Astrocyte (in vitro differentiated cells and primary cell): ENCODE data around the gene GABRA5. TPM values are rescaled to one million over a fixed set of nuclear protein-coding genes. Genes with fewer than 3 reads are reported as not detected.

ENCODE experiments used
- DNase-seq: peaks from one replicate; pipeline ENCODE4 v3.0.0-alpha.2; 2010; ENCODE audit warnings: low read depth
- FAIRE-seq: peaks from 2 replicates; lab custom pipeline; 2011; peaks lifted over from hg19 to GRCh38; lab: Jason Lieb, UNC
- H2AFZ ChIP-seq: 2 replicates; pipeline ENCODE4 v1.6.0; 2012; ENCODE audit warnings: low read depth, low read length, inconsistent platforms
- H3K27ac ChIP-seq: 2 replicates; pipeline ENCODE4 v1.5.1; 2011; ENCODE audit warnings: low read depth, low read length, inconsistent platforms
- H3K27me3 ChIP-seq: 2 replicates; pipeline ENCODE4 v1.6.0; 2011; ENCODE audit warnings: low read length, inconsistent platforms; ENCODE audit not compliant: insufficient read depth
- H3K36me3 ChIP-seq: 2 replicates; pipeline ENCODE4 v1.5.1; 2011; ENCODE audit warnings: low read length, inconsistent platforms; ENCODE audit not compliant: insufficient read depth
- H3K4me1 ChIP-seq: 2 replicates; pipeline ENCODE4 v1.5.1; 2011; ENCODE audit warnings: low read length, inconsistent platforms; ENCODE audit not compliant: insufficient read depth
- H3K4me2 ChIP-seq: 2 replicates; pipeline ENCODE4 v1.6.0; 2012; ENCODE audit warnings: low read length, inconsistent platforms
- H3K4me3 ChIP-seq: 2 replicates; pipeline ENCODE4 v1.5.1; 2011; ENCODE audit warnings: low read depth, mild to moderate bottlenecking, low read length, inconsistent platforms; ENCODE audit not compliant: insufficient read depth
- H3K79me2 ChIP-seq: 2 replicates; pipeline ENCODE4 v1.6.0; 2012; ENCODE audit warnings: mild to moderate bottlenecking, low read length, inconsistent platforms; ENCODE audit not compliant: insufficient read depth
- H3K9ac ChIP-seq: 2 replicates; pipeline ENCODE4 v1.6.0; 2012; ENCODE audit warnings: mild to moderate bottlenecking, low read length, inconsistent platforms
- H3K9me3 ChIP-seq: 2 replicates; pipeline ENCODE4 v1.5.1; 2012; ENCODE audit warnings: low read depth, mild to moderate bottlenecking, low read length, inconsistent platforms; ENCODE audit not compliant: insufficient read depth
- H4K20me1 ChIP-seq: 2 replicates; pipeline ENCODE4 v1.6.0; 2012; ENCODE audit warnings: low read length, inconsistent platforms; ENCODE audit not compliant: insufficient read depth
- H3K27ac Mint-ChIP-seq: one replicate; pipeline ENCODE4 v1.8.0; 2021; ENCODE audit warnings: mild to moderate bottlenecking, mixed read lengths; ENCODE audit not compliant: unreplicated experiment
- H3K27me3 Mint-ChIP-seq: one replicate; pipeline ENCODE4 v1.8.0; 2021; ENCODE audit warnings: low read depth, mixed read lengths; ENCODE audit not compliant: unreplicated experiment
- H3K36me3 Mint-ChIP-seq: one replicate; pipeline ENCODE4 v1.8.0; 2021; ENCODE audit warnings: low read depth, mixed read lengths; ENCODE audit not compliant: unreplicated experiment
- H3K4me1 Mint-ChIP-seq: one replicate; pipeline ENCODE4 v1.8.0; 2021; ENCODE audit warnings: low read depth, mixed read lengths; ENCODE audit not compliant: unreplicated experiment
- H3K4me3 Mint-ChIP-seq: one replicate; pipeline ENCODE4 v1.8.0; 2021; ENCODE audit warnings: mild to moderate bottlenecking, moderate library complexity, mixed read lengths; ENCODE audit not compliant: unreplicated experiment
- H3K9me3 Mint-ChIP-seq: one replicate; pipeline ENCODE4 v1.8.0; 2021; ENCODE audit warnings: mild to moderate bottlenecking, mixed read lengths; ENCODE audit not compliant: unreplicated experiment
- CTCF ChIP-seq: IDR thresholded peaks from 2 replicates; pipeline ENCODE4 v1.5.1; 2011; ENCODE audit warnings: low read depth, mild to moderate bottlenecking, inconsistent platforms, low read length, moderate library complexity; ENCODE audit not compliant: insufficient read depth
- EZH2 ChIP-seq: IDR thresholded peaks from 2 replicates; pipeline ENCODE4 v1.6.1; 2012; ENCODE audit warnings: mild to moderate bottlenecking, low read length, inconsistent platforms; ENCODE audit not compliant: insufficient read depth
- total RNA-seq: library from RNA; stranded (reverse); gene quantifications from 2 replicates; pipeline ENCODE4 v1.2.1, GENCODE V29; 2021

Gene GABRA5
- total RNA-seq, 1 donor from 2014 or later = 7.9 TPM

DNA sequence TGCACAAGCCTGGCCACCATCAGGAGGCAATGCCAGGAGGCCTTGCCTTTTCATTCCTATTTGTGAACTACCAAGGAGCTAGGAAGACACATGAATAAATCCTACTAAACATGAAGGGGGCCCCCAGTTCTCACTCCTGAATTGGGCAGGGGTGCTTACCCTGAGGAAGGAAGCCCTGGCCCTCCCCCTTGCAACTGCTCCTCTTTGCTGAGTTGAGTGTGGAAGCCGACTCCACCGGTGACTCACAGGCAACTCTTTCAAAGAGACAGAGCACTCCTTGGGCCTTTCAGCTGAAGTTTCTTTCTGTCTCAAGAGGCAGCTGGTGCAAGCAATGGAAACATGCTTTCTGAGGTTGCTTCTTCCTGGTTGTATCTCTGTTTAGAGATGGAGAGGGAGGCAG is 105.8 kb downstream of the GABRA5 start:
- Mint-ChIP-seq H3K36me3 (no peaks in the 10 kb centered on the region), H3K27ac (no peak overlapping the region), H3K4me3 (peak overlapping the region; percentile 74), H3K9me3 (no peaks in the 10 kb centered on the region), H3K4me1 (peaks cover 7% of the 10 kb centered on the region), H3K27me3 (peaks cover 24% of the 10 kb centered on the region)
- DNase-seq = peak; percentile 23
- Histone ChIP-seq H3K9ac (no peak overlapping the region), H3K4me2 (no peak overlapping the region), H3K79me2 (no peaks in the 10 kb centered on the region), H4K20me1 (no peaks in the 10 kb centered on the region), H3K27ac (no peak overlapping the region), H3K9me3 (no peaks in the 10 kb centered on the region), H3K27me3 (peaks cover 5% of the 10 kb centered on the region), H2AFZ (no peak overlapping the region), H3K4me3 (no peak overlapping the region), H3K36me3 (no peaks in the 10 kb centered on the region), H3K4me1 (peaks cover 3% of the 10 kb centered on the region)
- FAIRE-seq = no peak
- TF ChIP-seq EZH2 (no peak), CTCF (no peak)

DNA sequence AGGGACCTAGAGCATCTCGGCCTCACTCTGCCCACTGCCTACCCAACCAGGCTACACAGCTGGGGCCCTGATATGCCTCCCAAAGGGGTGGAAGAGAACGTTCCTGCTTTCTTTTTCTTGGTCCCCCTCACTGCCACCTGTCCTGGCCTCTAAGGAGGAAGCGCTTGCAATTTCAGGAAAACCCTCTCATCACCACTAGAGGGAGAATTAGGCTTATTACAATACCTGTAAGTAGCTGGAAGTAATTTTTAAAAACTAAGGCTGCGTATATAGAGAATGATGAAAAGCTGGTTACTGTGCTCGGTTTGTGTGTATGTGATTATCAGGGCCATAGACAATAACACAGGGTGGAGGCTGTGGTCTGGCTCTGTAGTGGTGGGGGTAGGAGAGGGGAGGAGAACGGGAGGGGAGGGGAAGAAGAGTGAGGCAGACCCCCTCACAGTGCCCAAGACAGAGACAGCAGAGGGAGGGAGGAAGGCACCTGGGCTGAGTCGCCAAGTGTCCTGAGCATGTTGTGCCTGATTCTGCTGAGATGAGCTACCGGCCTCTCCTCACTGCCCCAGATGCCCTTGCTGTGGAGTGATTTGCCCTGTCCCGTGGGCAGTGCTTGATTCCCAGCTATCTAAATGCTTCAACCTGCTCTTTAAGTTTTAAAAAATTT is 107.4 kb downstream of the GABRA5 start:
- peak; percentile 55 for TF ChIP-seq CTCF
- TF ChIP-seq EZH2 = no peak
- Histone ChIP-seq H3K4me1 (peaks cover 3% of the 10 kb centered on the region), H3K4me3 (no peak overlapping the region), H3K4me2 (no peak overlapping the region), H3K79me2 (no peaks in the 10 kb centered on the region), H3K9ac (no peak overlapping the region), H3K27me3 (peaks cover 5% of the 10 kb centered on the region), H3K9me3 (no peaks in the 10 kb centered on the region), H3K27ac (no peak overlapping the region), H2AFZ (no peak overlapping the region), H3K36me3 (no peaks in the 10 kb centered on the region), H4K20me1 (no peaks in the 10 kb centered on the region)
- Mint-ChIP-seq H3K27me3 (peaks cover 17% of the 10 kb centered on the region), H3K4me3 (no peak overlapping the region), H3K4me1 (peaks cover 7% of the 10 kb centered on the region), H3K9me3 (no peaks in the 10 kb centered on the region), H3K36me3 (no peaks in the 10 kb centered on the region), H3K27ac (no peak overlapping the region)
- FAIRE-seq (no peak), DNase-seq (peak; percentile 26)

DNA sequence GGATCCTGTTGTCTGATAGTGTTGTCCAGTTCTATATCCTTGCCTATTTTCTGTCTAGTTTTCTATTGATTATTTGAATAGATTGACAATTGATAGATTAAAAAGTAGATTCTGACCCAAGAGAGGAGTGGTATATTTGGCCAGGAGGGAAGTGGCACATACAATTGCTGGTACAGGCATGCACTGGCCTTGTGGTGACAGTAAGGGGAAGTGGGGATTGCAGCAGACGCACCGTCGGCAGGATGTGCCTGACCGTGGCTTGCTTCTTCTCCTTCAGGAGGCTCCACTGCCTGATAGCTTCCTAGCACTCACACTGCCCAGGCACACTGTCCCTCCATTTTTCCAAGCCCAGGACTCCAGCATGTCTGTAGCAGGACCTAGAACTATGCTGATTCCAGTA is 114.6 kb downstream of the GABRA5 start:
- FAIRE-seq (no peak), DNase-seq (no peak)
- H2AFZ ChIP-seq = no peak overlapping the region
- no peaks in the 10 kb centered on the region for H3K9me3 Mint-ChIP-seq
- H3K36me3 ChIP-seq = no peaks in the 10 kb centered on the region
- no peaks in the 10 kb centered on the region for H3K27me3 ChIP-seq
- H3K79me2 ChIP-seq = no peaks in the 10 kb centered on the region
- H3K4me3 ChIP-seq = no peak overlapping the region
- H3K4me3 Mint-ChIP-seq = no peak overlapping the region
- no peak overlapping the region for H3K27ac Mint-ChIP-seq
- no peak for TF ChIP-seq EZH2
- no peak for TF ChIP-seq CTCF
- no peaks in the 10 kb centered on the region for H3K4me1 Mint-ChIP-seq
- no peak overlapping the region for H3K27ac ChIP-seq
- H3K9ac ChIP-seq = no peak overlapping the region
- H3K4me2 ChIP-seq = no peak overlapping the region
- no peaks in the 10 kb centered on the region for H3K9me3 ChIP-seq
- no peaks in the 10 kb centered on the region for H3K36me3 Mint-ChIP-seq
- peaks cover 6% of the 10 kb centered on the region for H3K27me3 Mint-ChIP-seq
- no peaks in the 10 kb centered on the region for H3K4me1 ChIP-seq
- no peaks in the 10 kb centered on the region for H4K20me1 ChIP-seq
